Neural cell (in vitro differentiated cells): ENCODE measurements around the gene BMPR1B. TPM values are rescaled to one million over a fixed set of nuclear protein-coding genes. Genes with fewer than 3 reads are reported as not detected.

Source experiments
- H2AFZ ChIP-seq: fragments of 200-600, 300-800 bp; sonication (generic), shearing (Covaris generic); 2 replicates; pipeline ENCODE4 v1.6.0; 2014; ENCODE audit warnings: low read depth, mild to moderate bottlenecking, antibody characterized with exemption, low read length, moderate library complexity
- H3F3A ChIP-seq: fragments of 200-600 bp; shearing (Covaris generic); 2 replicates; pipeline ENCODE4 v1.6.1; 2016; ENCODE audit warnings: mild to moderate bottlenecking, moderate library complexity, mixed read lengths, antibody characterized with exemption, low read length; ENCODE audit not compliant: insufficient read depth, poor library complexity, severe bottlenecking
- H3K27ac ChIP-seq: fragments of 200-600, 300-800 bp; sonication (generic), shearing (Covaris generic); 2 replicates; pipeline ENCODE4 v1.5.1; 2014; ENCODE audit warnings: mild to moderate bottlenecking, low read length, moderate library complexity
- H3K27me3 ChIP-seq: fragments of 300-800, 200-600 bp; sonication (generic), shearing (Covaris generic); 2 replicates; pipeline ENCODE4 v1.6.0; 2014; ENCODE audit warnings: mild to moderate bottlenecking, low read depth, low read length, moderate library complexity; ENCODE audit not compliant: insufficient read depth
- H3K36me3 ChIP-seq: fragments of 300-800, 200-600 bp; sonication (generic), shearing (Covaris generic); 2 replicates; pipeline ENCODE4 v1.5.1; 2014; ENCODE audit warnings: mild to moderate bottlenecking, antibody characterized with exemption, low read length, moderate library complexity; ENCODE audit not compliant: insufficient read depth
- H3K4me2 ChIP-seq: fragments of 300-800, 200-600 bp; sonication (generic), shearing (Covaris generic); 2 replicates; pipeline ENCODE4 v1.6.0; 2014; ENCODE audit warnings: mild to moderate bottlenecking, low read length
- H3K4me3 ChIP-seq: fragments of 300-800, 200-600 bp; sonication (generic), shearing (Covaris generic); 2 replicates; pipeline ENCODE4 v1.5.1; 2014; ENCODE audit warnings: mild to moderate bottlenecking, low read length, moderate library complexity
- H3K79me2 ChIP-seq: fragments of 200-600 bp; shearing (Covaris generic); replicated peaks from 2 replicates; pipeline ENCODE4 v1.6.0; 2014; ENCODE audit warnings: mild to moderate bottlenecking, low read length, moderate library complexity; ENCODE audit not compliant: insufficient read depth
- H3K9ac ChIP-seq: fragments of 300-800, 200-600 bp; sonication (generic), shearing (Covaris generic); 2 replicates; pipeline ENCODE4 v1.6.1; 2016; ENCODE audit warnings: mild to moderate bottlenecking, low read length, mixed read lengths
- H3K9me2 ChIP-seq: fragments of 200-600 bp; shearing (Covaris generic); 2 replicates; pipeline ENCODE4 v1.6.1; 2016; ENCODE audit warnings: mild to moderate bottlenecking, low read length, mixed read lengths; ENCODE audit not compliant: insufficient read depth
- H3K9me3 ChIP-seq: fragments of 200-600, 300-800 bp; sonication (generic), shearing (Covaris generic); 2 replicates; pipeline ENCODE4 v1.6.1; 2016; ENCODE audit warnings: mild to moderate bottlenecking, mixed run types, low read length, moderate library complexity, mixed read lengths
- H4K20me1 ChIP-seq: fragments of 200-600 bp; shearing (Covaris generic); 2 replicates; pipeline ENCODE4 v1.6.1; 2016; ENCODE audit warnings: mild to moderate bottlenecking, mixed run types; ENCODE audit not compliant: insufficient read depth
- EP300 ChIP-seq: fragments of 450-650 bp; conservative IDR thresholded peaks from 2 replicates; pipeline ENCODE4 v1.6.1; 2014; ENCODE audit warnings: antibody characterized with exemption, mild to moderate bottlenecking, moderate library complexity; ENCODE audit not compliant: poor library complexity, severe bottlenecking
- EZH2 ChIP-seq: fragments of 200-600, 300-800 bp; shearing (Covaris generic), sonication (generic); IDR thresholded peaks from 2 replicates; pipeline ENCODE4 v1.6.1; 2014; ENCODE audit warnings: antibody characterized with exemption, low read length, borderline replicate concordance, mild to moderate bottlenecking; ENCODE audit not compliant: insufficient read depth, poor library complexity, severe bottlenecking
- MXI1 ChIP-seq: fragments of 450-650 bp; conservative IDR thresholded peaks from 2 replicates; pipeline ENCODE4 v1.6.1; 2014; ENCODE audit warnings: antibody characterized with exemption, mild to moderate bottlenecking; ENCODE audit not compliant: poor library complexity, severe bottlenecking
- POLR2AphosphoS5 ChIP-seq: IDR thresholded peaks from 2 replicates; pipeline ENCODE4 v1.6.1; 2012
- RAD21 ChIP-seq: fragments of 450-650 bp; conservative IDR thresholded peaks from 2 replicates; pipeline ENCODE4 v1.6.1; 2014; ENCODE audit warnings: antibody characterized with exemption, mild to moderate bottlenecking, moderate library complexity
- SMC3 ChIP-seq: fragments of 450-650 bp; conservative IDR thresholded peaks from 2 replicates; pipeline ENCODE4 v1.6.1; 2014; ENCODE audit warnings: antibody characterized with exemption, mild to moderate bottlenecking, moderate library complexity; ENCODE audit not compliant: poor library complexity
- TAF1 ChIP-seq: IDR thresholded peaks from 2 replicates; pipeline ENCODE4 v1.6.1; 2012; ENCODE audit warnings: low read depth
- polyA plus RNA-seq: library from polyadenylated mRNA; depleted of rRNA; stranded (reverse); fragments of >200 nt; gene quantifications from 2 replicates; pipeline ENCODE4 v1.2.3, GENCODE V29; 2014
- TF ChIP-seq, protein P1 (sequence below): fragments of 450-650 bp; IDR thresholded peaks from 2 replicates; pipeline ENCODE4 v1.5.1; 2014; ENCODE audit warnings: antibody characterized with exemption, mild to moderate bottlenecking, moderate library complexity; ENCODE audit not compliant: poor library complexity, severe bottlenecking
- TF ChIP-seq, protein P2 (sequence below): IDR thresholded peaks from 2 replicates; pipeline ENCODE4 v1.6.1; 2012; ENCODE audit warnings: borderline replicate concordance

The BMPR1B gene
- polyA plus RNA-seq, 1 donor from 2014 or later, result 1.6 TPM

DNA sequence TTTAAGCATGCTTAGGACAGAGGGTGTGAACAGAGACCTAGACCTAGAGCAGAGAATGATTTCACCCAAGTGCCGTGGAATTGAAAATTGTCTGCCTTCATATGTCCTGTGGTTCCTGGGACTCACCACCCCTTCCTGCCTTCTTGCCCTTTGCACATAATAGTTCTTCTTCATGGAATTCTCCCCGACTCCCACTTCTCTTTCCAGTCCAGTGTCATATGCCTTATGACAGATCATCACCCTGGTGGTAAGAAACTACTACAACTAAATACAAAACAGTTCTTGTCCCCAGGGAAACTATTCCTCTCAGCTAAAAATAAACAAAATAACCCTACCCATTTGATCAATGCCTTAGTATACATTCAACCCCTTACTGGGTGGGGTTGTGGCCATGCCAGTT, 43.3 kb downstream of the BMPR1B start:
- no peak overlapping the region for H3K4me3 ChIP-seq

DNA sequence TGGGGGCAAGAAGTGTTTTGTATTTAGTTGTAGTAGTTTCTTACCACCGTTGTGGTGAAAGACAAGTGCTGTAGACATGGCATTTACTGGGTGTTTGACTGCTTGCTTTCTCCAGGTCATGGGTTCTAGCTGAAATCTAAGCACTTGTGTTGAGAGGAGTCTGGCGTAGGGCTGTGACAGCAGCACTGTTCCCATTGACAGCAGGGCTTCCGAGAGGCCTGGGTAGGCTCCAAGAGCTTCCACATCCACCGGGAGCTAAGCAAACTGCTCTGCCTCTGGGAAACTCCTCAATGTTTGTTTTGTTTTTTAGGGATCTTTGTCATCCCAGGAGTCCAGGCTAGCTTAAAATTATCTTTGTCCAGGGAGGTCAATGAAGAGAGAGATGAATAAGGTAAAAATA, 44.3 kb downstream of the BMPR1B start:
- no peak overlapping the region for H3K4me3 ChIP-seq
- no peaks in the 10 kb centered on the region for H4K20me1 ChIP-seq
- no peaks in the 10 kb centered on the region for H3K36me3 ChIP-seq
- H2AFZ ChIP-seq, result no peak overlapping the region
- no peaks in the 10 kb centered on the region for H3K79me2 ChIP-seq
- no peaks in the 10 kb centered on the region for H3F3A ChIP-seq
- H3K9ac ChIP-seq, result no peak overlapping the region
- no peaks in the 10 kb centered on the region for H3K9me3 ChIP-seq
- H3K27me3 ChIP-seq, result no peaks in the 10 kb centered on the region
- no peaks in the 10 kb centered on the region for H3K9me2 ChIP-seq
- H3K27ac ChIP-seq, result no peak overlapping the region
- no peak for TF ChIP-seq MXI1
- TF ChIP-seq, protein P1, sequence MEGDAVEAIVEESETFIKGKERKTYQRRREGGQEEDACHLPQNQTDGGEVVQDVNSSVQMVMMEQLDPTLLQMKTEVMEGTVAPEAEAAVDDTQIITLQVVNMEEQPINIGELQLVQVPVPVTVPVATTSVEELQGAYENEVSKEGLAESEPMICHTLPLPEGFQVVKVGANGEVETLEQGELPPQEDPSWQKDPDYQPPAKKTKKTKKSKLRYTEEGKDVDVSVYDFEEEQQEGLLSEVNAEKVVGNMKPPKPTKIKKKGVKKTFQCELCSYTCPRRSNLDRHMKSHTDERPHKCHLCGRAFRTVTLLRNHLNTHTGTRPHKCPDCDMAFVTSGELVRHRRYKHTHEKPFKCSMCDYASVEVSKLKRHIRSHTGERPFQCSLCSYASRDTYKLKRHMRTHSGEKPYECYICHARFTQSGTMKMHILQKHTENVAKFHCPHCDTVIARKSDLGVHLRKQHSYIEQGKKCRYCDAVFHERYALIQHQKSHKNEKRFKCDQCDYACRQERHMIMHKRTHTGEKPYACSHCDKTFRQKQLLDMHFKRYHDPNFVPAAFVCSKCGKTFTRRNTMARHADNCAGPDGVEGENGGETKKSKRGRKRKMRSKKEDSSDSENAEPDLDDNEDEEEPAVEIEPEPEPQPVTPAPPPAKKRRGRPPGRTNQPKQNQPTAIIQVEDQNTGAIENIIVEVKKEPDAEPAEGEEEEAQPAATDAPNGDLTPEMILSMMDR, result no peak
- TF ChIP-seq, protein P2, sequence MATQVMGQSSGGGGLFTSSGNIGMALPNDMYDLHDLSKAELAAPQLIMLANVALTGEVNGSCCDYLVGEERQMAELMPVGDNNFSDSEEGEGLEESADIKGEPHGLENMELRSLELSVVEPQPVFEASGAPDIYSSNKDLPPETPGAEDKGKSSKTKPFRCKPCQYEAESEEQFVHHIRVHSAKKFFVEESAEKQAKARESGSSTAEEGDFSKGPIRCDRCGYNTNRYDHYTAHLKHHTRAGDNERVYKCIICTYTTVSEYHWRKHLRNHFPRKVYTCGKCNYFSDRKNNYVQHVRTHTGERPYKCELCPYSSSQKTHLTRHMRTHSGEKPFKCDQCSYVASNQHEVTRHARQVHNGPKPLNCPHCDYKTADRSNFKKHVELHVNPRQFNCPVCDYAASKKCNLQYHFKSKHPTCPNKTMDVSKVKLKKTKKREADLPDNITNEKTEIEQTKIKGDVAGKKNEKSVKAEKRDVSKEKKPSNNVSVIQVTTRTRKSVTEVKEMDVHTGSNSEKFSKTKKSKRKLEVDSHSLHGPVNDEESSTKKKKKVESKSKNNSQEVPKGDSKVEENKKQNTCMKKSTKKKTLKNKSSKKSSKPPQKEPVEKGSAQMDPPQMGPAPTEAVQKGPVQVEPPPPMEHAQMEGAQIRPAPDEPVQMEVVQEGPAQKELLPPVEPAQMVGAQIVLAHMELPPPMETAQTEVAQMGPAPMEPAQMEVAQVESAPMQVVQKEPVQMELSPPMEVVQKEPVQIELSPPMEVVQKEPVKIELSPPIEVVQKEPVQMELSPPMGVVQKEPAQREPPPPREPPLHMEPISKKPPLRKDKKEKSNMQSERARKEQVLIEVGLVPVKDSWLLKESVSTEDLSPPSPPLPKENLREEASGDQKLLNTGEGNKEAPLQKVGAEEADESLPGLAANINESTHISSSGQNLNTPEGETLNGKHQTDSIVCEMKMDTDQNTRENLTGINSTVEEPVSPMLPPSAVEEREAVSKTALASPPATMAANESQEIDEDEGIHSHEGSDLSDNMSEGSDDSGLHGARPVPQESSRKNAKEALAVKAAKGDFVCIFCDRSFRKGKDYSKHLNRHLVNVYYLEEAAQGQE, result no peak
- no peak for TF ChIP-seq EP300
- TF ChIP-seq EZH2, result no peak
- TF ChIP-seq TAF1, result no peak
- TF ChIP-seq POLR2AphosphoS5, result no peak
- TF ChIP-seq SMC3, result no peak
- TF ChIP-seq RAD21, result no peak
- H3K4me2 ChIP-seq, result no peak overlapping the region

More for the DNA sequence above, 43.3 kb downstream of the BMPR1B start:
- H2AFZ ChIP-seq, result no peak overlapping the region
- H3K9me3 ChIP-seq, result no peaks in the 10 kb centered on the region
- no peaks in the 10 kb centered on the region for H3K79me2 ChIP-seq
- no peaks in the 10 kb centered on the region for H3F3A ChIP-seq
- no peak overlapping the region for H3K27ac ChIP-seq
- no peak for TF ChIP-seq MXI1
- TF ChIP-seq EP300, result no peak
- no peak for TF ChIP-seq POLR2AphosphoS5
- TF ChIP-seq, protein P2, result no peak
- TF ChIP-seq RAD21, result no peak
- TF ChIP-seq, protein P1, result no peak
- no peak for TF ChIP-seq TAF1
- TF ChIP-seq EZH2, result no peak
- no peak for TF ChIP-seq SMC3
- no peak overlapping the region for H3K4me2 ChIP-seq
- H3K9ac ChIP-seq, result no peak overlapping the region
- no peaks in the 10 kb centered on the region for H4K20me1 ChIP-seq
- H3K27me3 ChIP-seq, result no peaks in the 10 kb centered on the region
- H3K36me3 ChIP-seq, result no peaks in the 10 kb centered on the region
- H3K9me2 ChIP-seq, result no peaks in the 10 kb centered on the region
